ENCODE data around the gene CHRND. TPM values are rescaled to one million over a fixed set of nuclear protein-coding genes. Genes with fewer than 3 reads are reported as not detected.

The CHRND gene
- polyA plus RNA-seq, 3 donors, result 0.03 TPM; not detected in 2

DNA sequence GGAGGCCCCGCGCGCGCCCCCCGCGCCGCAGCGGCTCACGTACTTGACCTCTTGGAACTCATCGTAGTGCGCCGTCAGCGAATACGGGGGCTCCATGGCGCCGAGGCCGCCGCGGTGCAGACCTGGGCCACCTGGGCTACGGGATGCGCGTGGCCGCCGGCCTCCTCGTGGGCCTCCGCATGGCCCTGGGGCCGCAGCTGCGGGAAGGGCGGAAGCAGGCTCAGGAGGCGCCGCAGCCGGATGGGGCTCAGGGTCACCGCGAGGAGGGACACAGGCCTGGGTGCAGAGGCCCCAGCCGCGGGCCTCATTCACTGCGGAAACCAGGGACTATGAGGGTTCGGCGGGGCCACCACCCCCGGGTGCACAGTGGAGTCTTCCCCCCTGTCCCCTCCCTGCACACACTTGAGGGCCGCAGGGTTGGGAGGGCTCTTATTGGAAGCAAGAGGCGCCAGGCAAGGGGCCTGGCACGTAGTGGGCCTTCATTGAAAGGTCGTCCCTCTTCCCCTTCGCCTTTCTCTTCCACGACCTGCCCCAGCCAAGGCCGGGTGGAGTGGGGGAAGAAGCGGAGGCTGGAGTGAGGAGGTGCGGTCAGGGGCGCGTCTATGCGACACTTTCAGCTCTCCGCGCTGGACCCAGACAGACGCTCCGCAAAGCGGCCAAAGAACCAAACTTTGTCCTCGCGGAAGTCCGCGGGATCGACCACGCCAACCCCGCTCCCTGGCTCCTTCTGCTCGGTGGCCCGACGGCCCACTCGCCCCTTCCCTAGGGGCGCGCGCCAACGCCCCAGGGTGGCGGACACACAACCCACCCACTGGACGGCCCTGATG lies 39.2 kb upstream of the CHRND start:
- 3 to 4% (median 4%) methylated on average over 59 to 74 of the region's 74 CpGs for WGBS, 3 donors
- no peak overlapping the region for H3K27ac ChIP-seq (ENCODE audit: low read depth, low read length)

DNA sequence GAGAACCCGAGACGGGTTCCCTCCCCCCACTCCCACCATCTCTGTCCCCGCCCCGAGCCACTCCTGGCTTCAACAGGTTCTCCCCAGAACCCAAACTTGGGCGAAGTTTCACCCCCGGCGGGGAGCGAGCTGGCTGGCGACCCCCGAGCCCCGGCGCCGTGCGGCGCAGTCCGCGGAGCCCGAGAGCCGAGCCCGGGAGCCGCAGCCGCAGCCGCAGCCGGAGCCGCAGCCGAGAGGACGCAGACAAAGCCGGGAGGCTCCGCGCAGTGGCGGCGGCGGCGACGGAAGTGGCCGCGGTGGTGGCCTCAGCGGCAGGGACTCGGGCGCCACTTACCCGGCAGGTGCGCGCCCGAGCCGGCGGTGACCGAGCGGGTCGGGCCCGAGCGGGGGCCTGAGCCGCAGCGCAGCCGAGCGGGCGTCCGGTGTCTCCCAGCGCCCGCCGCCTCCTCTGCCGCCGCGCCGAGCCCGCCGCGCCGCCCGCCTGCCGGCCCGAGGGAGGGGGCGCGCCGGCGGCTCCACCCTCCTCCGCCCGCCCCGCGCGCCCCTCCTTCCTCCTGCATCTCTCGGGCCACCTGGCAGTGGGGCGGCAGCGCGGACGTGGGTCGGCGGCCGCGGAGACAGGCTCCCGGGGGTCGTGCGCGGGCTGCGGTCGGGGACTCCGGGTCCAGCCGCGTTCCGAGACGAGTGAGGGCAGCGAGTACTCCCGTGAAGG lies 38.4 kb upstream of the CHRND start, which contains the start of gene ECEL1:
TSS of gene ECEL1 (minus strand) at position 450 of the 712 bp plus-strand sequence. CDS start 1,181 bp downstream, outside the sequence.
- no peak within 1 kb of the TSS for H3K27ac ChIP-seq (ENCODE audit: low read depth, low read length)
- 1 to 3% (median 3%) methylated on average over 38 to 101 of the region's 102 CpGs for WGBS, 3 donors

DNA sequence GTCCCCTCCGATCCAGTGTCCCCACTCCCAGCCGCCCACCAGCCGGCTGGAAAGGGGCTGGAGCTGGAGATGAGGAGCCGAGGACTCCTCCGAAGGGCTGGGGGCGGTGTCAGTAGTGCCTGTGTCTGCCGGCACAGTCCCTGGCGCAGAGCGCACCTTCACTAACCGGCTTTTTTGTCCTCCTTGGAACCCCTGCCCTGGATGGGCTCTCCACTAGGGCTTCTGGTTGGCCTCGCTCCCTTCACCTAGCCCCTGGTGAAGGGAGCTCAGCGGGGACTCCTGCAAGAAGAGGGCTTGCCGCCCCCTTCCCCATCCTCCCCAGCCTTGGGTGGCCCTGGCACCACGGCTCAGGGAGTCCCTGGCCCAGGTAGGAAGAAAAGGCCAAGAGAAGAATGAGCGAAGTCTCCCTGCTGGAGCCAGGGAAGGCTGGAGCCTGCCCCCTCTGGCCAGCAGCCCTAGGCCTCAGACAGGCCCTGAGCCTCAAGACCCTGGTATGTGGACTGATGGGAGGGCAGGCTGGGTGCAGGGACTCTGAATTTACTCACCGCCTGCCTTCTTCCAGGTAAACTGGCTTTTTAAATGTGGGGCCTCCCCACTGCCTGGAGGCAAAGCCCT lies 37.8 kb upstream of the CHRND start:
- no peak overlapping the region for H3K27ac ChIP-seq (ENCODE audit: low read depth, low read length)
- 48 to 56% (median 50%) methylated on average over 14 to 16 of the region's 16 CpGs for WGBS, 3 donors

DNA sequence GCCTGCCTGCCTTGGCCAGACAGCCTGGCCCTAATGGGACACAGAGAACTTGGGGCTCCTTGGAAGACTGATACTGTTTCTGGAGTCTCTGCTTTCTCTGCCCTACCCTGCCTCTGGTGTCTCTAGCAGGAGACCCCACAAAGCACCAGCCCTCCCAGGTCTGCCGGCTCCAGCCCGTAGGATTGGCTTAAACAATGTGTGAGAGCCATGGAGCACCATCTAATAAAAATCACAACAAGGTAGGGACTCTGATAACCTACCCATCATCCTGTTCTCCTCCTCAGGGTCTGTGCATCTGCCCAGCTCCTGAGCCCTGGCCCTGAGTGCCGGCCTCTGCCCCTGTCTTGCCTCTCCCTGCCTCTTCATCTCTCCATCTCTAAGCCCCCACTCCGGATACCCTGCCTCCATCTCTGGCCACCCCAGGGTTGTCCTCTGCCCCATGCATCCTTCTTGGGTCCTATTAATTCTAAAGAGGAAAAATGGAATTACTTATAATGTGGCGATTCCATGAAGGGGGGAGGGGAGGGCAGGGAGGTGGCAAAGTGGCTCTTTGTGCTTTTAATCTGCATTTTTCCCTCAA lies 37.1 kb upstream of the CHRND start:
- H3K27ac ChIP-seq (ENCODE audit: low read depth, low read length), result no peak overlapping the region
- WGBS, 3 donors, result 86 to 95% (median 92%) methylated on average over 5 of the region's 5 CpGs

DNA sequence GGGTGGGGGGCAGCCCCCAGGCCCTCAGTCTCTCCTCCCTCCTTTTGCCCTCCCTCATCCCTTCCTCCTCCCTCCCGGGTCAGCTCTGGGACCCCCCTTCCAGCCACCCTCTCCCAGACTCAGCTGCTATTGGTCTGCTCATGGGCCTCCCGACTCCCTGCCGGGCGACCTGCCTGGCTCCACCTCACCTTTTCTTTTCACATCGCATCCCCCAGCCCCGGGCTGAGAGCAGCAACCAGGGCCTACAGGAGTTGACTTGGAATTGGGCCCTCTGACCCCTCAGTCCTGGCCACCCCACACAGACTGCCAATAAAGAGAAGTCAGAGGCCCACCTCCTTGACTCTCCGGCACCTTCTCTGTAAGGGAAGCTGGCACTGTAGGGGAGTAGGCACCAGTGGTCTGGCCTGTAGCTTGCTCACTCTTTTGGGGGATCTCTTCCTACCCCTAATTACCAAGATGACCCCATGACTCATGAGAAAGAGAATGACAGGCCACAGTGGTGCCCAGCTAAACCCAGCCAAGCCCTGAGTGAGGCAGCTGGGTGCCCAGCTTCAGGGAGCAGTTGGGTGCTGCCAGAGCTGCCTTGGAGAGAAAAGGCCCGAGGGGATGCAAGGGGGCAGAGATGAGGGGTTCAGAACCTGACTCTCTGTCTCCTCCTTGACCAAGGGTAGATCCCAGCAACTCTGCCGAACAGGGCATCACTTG lies 36.3 kb upstream of the CHRND start:
- H3K27ac ChIP-seq (ENCODE audit: low read depth, low read length), result no peak overlapping the region
- WGBS, 3 donors, result 77 to 84% (median 81%) methylated on average over 8 to 9 of the region's 9 CpGs

DNA sequence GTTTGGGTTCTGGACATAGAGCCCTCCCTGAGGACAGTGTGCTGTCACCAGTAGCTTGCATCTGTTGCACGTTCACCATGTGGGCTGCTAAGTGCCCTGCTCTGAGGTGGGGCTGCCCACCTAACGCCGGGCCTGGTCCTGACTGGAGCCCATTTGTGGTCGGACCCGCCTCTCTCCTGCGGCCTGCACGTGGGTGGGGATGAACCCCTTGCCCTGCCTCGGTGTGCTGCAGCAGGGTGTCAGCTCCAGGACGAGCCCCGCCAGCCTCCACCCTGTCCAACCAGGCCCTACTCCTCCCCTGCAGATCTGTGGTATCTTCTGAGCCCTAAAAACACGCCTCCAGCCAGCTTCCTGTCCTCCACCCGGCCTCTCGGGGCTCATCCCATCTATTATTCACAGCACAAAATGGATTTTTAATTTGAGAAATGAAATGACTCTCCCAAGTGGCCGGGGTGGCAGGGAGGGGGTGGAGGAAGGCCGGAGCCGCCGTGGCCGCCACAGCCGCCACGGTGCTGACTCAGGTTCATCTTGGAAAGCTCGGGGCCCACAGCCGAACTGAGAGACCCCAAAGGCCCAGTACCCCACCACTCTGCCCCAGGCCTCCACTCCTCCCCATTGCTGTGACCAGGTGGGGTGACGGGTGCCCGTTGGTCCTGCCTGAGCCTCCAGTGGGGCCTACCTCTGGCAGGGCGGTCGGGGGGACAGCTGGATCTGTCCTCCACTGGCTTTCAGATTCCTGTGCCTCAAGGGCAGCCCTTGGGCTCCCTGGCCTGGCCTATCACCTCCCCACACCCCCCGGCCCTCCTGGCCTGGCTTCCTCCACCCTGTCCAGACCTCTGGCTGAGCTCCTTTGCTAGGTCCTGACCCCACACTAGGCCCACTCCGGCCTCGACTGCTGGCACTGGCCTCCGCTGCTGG lies 35.5 kb upstream of the CHRND start:
- no peak overlapping the region for H3K27ac ChIP-seq (ENCODE audit: low read depth, low read length)
- 73 to 86% (median 73%) methylated on average over 27 to 30 of the region's 30 CpGs for WGBS, 3 donors

DNA sequence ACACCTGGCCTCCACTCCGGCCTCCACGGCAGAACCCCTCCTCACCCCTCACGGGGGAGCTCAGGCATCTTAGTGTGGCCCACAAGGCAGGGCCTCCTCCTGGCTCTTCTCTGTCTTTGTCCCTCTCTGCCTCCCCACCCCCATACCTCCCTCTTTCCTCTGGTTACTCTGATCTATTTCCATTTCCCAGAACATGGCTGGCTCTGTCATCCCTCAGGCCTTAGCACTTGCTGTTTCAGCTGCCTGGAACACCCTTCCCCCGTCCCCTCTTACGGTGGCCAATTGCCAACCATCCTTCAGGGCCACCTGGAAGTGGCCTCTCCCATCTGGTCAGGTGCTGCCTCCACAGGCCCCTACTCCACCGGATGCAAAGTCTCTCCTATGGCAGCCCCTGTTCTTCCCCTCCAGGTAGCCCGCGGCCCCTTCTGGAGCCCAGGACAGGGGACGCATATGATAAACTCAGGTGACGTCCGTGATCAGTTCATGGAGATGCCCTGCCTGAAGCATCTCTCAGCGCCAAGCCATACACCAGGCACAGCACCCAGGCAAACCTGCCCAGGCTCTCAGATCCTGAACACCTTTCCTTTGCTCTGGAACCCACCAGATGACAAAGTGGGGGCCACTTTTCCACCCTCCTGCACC lies 34.7 kb upstream of the CHRND start:
- 86 to 92% (median 88%) methylated on average over 12 of the region's 12 CpGs for WGBS, 3 donors
- H3K27ac ChIP-seq (ENCODE audit: low read depth, low read length), result no peak overlapping the region

DNA sequence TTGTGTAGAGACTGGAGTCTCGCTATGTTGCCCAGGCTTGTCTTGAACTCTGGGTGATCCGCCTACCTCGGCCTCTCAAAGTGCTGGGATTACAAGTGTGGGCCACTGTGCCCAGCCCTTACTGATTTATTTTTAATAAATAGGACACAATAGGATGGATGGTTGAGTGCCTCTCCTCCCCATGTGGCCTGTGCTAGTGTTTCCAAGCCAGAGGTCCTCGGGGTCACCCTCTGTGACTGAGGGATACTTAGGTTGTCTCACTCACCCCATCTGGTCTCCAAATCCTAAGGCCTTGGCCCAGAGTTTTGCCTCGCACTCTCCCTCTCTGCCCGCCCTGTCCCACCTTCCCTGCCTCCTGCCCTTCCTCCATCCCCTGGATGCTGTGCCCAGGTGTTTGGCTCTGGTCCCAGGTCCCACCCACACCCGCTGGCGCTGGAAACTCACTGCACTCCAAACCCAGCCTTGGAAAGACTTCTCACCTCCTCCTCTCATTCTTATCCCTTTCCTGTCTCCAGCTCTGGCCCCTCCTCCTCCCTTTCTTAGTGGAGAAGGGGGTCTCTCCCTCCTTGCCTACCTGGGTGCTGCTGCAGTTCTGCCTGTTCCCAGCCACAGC lies 33.6 kb upstream of the CHRND start:
- 76 to 78% (median 78%) methylated on average over 8 of the region's 8 CpGs for WGBS, 3 donors
- no peak overlapping the region for H3K27ac ChIP-seq (ENCODE audit: low read depth, low read length)

DNA sequence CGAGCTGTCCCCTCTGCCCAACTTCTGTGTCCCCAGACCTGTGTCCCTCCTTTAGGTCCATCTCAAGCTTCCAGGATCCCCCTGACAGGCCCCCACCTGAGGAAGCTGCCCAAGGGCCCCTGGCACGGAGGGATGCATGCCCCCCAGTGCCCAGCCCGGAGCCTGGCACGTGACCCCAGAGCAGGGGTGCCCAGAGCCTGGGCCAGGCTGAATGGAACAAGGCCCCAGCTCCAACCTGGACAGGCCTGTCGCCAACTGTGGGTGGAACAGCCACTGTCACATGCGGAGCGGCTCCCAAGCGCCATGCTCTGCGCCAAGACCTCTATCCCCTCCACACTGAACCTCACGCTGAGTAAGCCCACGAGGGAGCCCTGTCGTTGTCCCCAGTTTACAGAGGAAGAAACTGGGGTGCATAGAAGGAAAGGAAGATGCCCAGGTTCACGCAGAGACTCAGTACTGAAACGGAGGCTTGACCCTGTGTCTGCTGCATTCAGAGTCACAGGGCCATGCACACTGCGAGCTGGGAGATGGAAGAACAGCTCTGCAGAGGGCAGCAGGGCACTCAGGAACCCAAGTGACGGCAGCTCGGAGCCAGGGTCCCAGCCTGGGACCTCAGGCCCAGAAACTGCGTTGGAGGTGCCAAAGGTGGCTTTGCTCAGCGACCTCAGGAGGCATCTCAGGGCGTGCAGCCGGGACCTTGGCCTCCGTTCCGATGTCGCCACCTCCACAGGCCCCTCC lies 32.8 kb upstream of the CHRND start:
- no peak overlapping the region for H3K27ac ChIP-seq (ENCODE audit: low read depth, low read length)
- WGBS, 3 donors, result 86 to 92% (median 88%) methylated on average over 24 of the region's 24 CpGs

DNA sequence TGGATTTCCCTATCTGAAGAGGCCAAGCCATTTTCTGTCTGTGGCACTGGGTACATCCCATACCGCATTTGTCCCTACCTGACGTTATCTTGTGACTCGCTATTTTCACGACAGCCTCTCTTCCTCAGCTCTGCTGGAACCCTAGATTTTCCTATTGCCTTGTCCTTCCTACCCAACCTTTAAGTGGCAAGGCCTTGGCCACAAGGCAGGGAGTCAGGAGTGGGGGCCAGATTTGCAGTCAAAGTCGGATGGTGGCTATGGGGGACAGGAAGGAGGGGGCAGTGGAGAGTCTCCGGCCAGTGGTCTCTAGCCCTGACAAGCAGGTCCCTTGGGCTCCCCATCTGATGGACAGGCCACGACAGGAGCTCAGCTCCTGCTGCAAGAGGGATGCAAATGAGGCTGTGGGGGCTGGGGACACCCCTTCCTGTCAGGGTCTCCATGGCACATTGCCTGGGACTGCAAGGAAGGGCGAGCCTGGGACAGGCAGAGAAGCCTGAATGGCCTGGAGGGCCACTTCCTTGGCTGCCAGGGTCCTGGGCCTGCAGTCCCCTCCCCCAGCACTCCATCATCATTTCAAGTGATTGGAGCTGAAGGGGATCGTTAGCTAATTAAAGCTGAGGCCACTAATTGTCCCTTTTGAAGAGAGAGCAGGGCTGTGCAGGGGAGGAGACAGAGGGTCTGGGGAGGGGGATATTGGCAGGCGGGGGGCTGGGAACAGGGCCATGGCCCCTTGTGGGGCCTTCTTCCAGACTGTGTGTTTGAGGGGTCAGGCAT lies 32.1 kb upstream of the CHRND start:
- WGBS, 3 donors, result 83 to 87% (median 86%) methylated on average over 10 of the region's 10 CpGs
- no peak overlapping the region for H3K27ac ChIP-seq (ENCODE audit: low read depth, low read length)

DNA sequence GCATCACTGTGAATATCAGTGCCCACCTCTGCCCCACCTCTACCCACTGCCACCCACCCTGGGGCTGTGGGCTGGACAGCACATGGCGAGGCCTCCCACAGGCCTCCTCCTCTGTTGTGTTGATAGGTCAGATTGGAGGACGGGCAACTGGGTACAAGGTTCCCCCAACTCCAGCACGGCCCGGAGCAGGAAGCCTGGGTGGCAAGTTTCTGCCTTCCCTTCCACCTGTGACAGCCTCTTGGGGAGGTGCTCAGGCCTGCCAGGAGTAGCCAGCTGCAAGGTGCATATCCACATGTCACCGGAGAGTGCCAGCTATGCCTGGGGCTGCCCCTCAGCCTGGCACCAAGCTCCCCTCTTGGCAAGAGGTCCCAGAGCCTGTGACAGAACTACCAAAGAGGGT lies 31.4 kb upstream of the CHRND start:
- H3K27ac ChIP-seq (ENCODE audit: low read depth, low read length), result no peak overlapping the region
- 96% methylated on average over 5 of the region's 5 CpGs for WGBS, 3 donors

DNA sequence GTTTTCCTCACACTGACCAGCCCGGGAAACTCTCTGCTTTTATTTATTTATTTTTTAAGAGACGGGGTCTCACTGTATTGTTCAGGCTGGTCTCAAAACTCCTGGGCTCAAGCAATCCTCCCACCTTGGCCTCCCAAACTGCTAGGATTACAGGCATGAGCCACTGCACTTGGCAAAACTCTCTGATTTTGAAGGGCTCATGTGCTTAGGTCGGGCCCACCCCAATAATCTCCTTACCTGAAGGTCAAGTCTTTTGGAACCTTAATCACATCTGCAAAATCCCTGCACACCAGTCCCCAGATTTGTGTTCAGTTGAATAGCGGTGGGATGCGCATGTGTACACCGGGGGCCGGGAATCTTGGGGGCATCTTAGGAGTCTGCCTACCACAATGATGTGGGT lies 30.7 kb upstream of the CHRND start:
- 86 to 92% (median 91%) methylated on average over 7 of the region's 7 CpGs for WGBS, 3 donors
- H3K27ac ChIP-seq (ENCODE audit: low read depth, low read length), result no peak overlapping the region

DNA sequence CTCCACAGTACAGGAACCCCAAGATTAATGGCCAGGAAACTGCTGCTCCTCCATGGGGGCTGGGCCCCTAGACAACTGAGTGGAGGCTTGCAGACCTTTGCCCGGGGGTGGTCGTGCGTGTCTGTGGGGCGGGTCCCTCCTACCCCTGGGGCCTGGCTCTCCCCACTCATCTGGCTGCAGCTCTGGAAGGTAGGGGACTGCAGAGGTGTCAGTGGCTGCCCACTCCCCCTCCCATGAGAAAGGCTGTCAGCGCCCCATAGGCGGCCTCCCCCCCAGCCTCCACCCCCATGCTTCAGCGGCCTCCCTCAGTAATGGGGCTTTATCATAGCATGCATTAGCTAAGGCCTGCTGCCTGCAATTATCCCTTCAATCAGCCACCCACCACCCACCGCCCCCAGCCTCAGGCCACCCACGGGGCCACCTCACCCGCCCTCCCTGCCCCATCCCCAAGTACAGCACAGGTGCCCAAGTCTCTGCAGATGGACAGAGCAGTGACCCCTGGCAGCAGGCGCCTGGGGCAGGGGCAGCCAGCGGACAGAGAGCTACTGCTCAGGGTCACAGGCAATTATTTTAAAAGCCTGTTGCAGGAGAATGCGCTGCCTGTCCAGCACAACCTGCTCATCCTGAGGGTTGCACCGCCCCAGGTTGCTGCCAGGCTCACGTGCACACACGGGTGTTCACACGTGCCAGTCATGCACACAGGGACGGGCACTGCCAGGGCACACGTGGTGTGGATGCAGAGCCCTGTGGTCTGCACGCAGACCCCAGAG lies 29.3 kb upstream of the CHRND start:
- H3K27ac ChIP-seq (ENCODE audit: low read depth, low read length), result no peak overlapping the region

DNA sequence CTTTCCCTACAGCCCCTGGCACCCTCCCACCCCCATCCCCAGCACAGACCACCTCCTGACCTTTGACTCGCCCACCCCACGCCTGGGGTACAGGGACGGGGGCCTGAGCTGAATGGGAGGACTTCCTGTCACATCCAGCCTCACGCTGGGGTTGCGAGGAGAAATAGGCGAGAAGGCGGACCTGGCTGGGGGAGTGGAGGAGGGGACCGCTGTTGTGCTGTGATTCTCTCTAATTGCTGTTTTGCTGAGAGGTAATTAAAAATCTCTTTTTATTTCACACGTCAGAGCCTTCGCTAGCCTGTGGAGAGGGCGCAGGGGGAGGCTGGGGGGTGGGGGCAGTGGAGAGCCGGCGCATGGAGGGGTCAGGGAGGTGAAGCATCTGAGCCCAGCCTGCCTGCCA lies 28.6 kb upstream of the CHRND start:
- H3K27ac ChIP-seq (ENCODE audit: low read depth, low read length), result no peak overlapping the region
- 80 to 86% (median 81%) methylated on average over 13 of the region's 13 CpGs for WGBS, 3 donors

More for the DNA sequence above, 29.3 kb upstream of the CHRND start:
- 72 to 81% (median 75%) methylated on average over 20 of the region's 20 CpGs for WGBS, 3 donors
